Measurements from ENCODE around the gene PYGM. TPM values are rescaled to one million over a fixed set of nuclear protein-coding genes. Genes with fewer than 3 reads are reported as not detected.
A peak's percentile ranks its signal among the peaks of the same experiment; 100 is the strongest.

The PYGM gene
- total RNA-seq, 1 experiment from 2014 or later, result 3.6 TPM

GRCh38 chr11:64711956-64712362 lies 47.8 kb downstream of the PYGM start:
- H3K4ac ChIP-seq (ENCODE audit: low read depth, low read length), result no peak overlapping the region
- H3K27me3 ChIP-seq (ENCODE audit: insufficient read depth, low read length), result peaks cover 9% of the 10 kb centered on the region; the same call in 1 of the 2 replicates
- no peak overlapping the region for H4K8ac ChIP-seq (replicated peaks; ENCODE audit: insufficient read length, low read depth, low read length)
- H2BK12ac ChIP-seq (ENCODE audit: insufficient read length, low read depth, low read length), result no peak overlapping the region
- no peak overlapping the region for H3T11ph ChIP-seq (ENCODE audit: low read length)
- peak overlapping the region; percentile 20 for H3K4me2 ChIP-seq (ENCODE audit: insufficient read depth, insufficient read length, low read length)
- H3K56ac ChIP-seq (ENCODE audit: insufficient read length, low read depth, low read length), result no peak overlapping the region
- H2AK5ac ChIP-seq (ENCODE audit: insufficient read length, low read length), result no peak overlapping the region
- H3K14ac ChIP-seq (ENCODE audit: insufficient read depth, low read length), result no peak overlapping the region
- H2BK120ac ChIP-seq (ENCODE audit: low read depth, low read length, poor library complexity, severe bottlenecking), result no peak overlapping the region
- H3K23ac ChIP-seq (ENCODE audit: insufficient read length, low read depth, low read length), result no peak overlapping the region
- no peak overlapping the region for H2BK15ac ChIP-seq (ENCODE audit: low read depth, low read length)
- H3K79me1 ChIP-seq (ENCODE audit: insufficient read depth, low read depth, low read length, poor library complexity, severe bottlenecking), result no peaks in the 10 kb centered on the region
- DNase-seq, result no peak
- H3K9me3 ChIP-seq (ENCODE audit: control insufficient read depth, low read depth, low read length), result no peaks in the 10 kb centered on the region
- TF ChIP-seq CTCF (conservative IDR thresholded peaks at IDR 0.05), result no peak
- H4K20me1 ChIP-seq (ENCODE audit: control insufficient read depth, insufficient read depth, insufficient read length), result no peaks in the 10 kb centered on the region
- H4K5ac ChIP-seq (ENCODE audit: insufficient read length, low read depth, low read length), result no peak overlapping the region
- H3K9ac ChIP-seq (ENCODE audit: extremely low read depth, insufficient read length, low read length), result no peak overlapping the region
- H2BK5ac ChIP-seq (ENCODE audit: insufficient read length, low read length), result no peak overlapping the region
- H3K18ac ChIP-seq (ENCODE audit: insufficient read length, low read depth, low read length), result no peak overlapping the region
- H3K4me1 ChIP-seq (ENCODE audit: insufficient read depth, low read length), result peaks cover 11% of the 10 kb centered on the region; the same call in 1 of the 2 replicates
- H2AFZ ChIP-seq (ENCODE audit: low read length), result no peak overlapping the region
- no peak overlapping the region for H3K27ac Mint-ChIP-seq
- H2BK20ac ChIP-seq (ENCODE audit: low read depth, low read length, poor library complexity, severe bottlenecking), result no peak overlapping the region
- no CpG with 5 or more reads among the region's 19 CpGs for WGBS (ENCODE audit: extremely low coverage, insufficient read length, low lambda C conversion rate)
- H3K9me3 Mint-ChIP-seq, result no peaks in the 10 kb centered on the region; a peak in 2 of 5 replicates
- H4K91ac ChIP-seq (ENCODE audit: insufficient read length, low read depth, low read length), result no peak overlapping the region
- H3K79me2 ChIP-seq (ENCODE audit: insufficient read depth, low read length), result no peaks in the 10 kb centered on the region
- H3K4me1 Mint-ChIP-seq, result peaks cover 25 to 62% of the 10 kb centered on the region in 2 experiments
- peaks cover 78% of the 10 kb centered on the region for H3K27me3 Mint-ChIP-seq (ENCODE audit: low read depth)
- H3K36me3 Mint-ChIP-seq (ENCODE audit: insufficient read depth in 1 of 3, low read depth in 3 of 3), result no peaks in the 10 kb centered on the region
- peaks cover 6% of the 10 kb centered on the region for H3K23me2 ChIP-seq (ENCODE audit: insufficient read length, low read depth, low read length, poor library complexity, severe bottlenecking)
- no peak overlapping the region for H3K27ac ChIP-seq (ENCODE audit: insufficient read length, low read depth, low read length)
- peak overlapping the region in 1 of 2 experiments; percentile 79; a peak in 4 of 5 replicates for H3K4me3 Mint-ChIP-seq

Data from H9 (cell line).